Endothelial cell (in vitro differentiated cells): ENCODE data around the gene PTPRN2. TPM values are rescaled to one million over a fixed set of nuclear protein-coding genes. Genes with fewer than 3 reads are reported as not detected.

Source experiments
- DNase-seq: peaks from one replicate; pipeline ENCODE4 v3.0.0; 2021; ENCODE audit warnings: low spot score
- H3K27ac Mint-ChIP-seq: one replicate; pipeline ENCODE4 v1.8.0; 2021; ENCODE audit warnings: mixed read lengths, inconsistent platforms; ENCODE audit not compliant: unreplicated experiment
- H3K27me3 Mint-ChIP-seq: one replicate; pipeline ENCODE4 v1.8.0; 2021; ENCODE audit warnings: mild to moderate bottlenecking, moderate library complexity, mixed read lengths, inconsistent platforms; ENCODE audit not compliant: unreplicated experiment
- H3K36me3 Mint-ChIP-seq: one replicate; pipeline ENCODE4 v1.8.0; 2021; ENCODE audit warnings: mild to moderate bottlenecking, low read depth, mixed read lengths, inconsistent platforms; ENCODE audit not compliant: unreplicated experiment
- H3K4me1 Mint-ChIP-seq: one replicate; pipeline ENCODE4 v1.8.0; 2021; ENCODE audit warnings: mild to moderate bottlenecking, mixed read lengths, inconsistent platforms; ENCODE audit not compliant: unreplicated experiment
- H3K4me3 Mint-ChIP-seq: one replicate; pipeline ENCODE4 v1.8.0; 2021; ENCODE audit warnings: mild to moderate bottlenecking, mixed read lengths, inconsistent platforms; ENCODE audit not compliant: unreplicated experiment
- H3K9me3 Mint-ChIP-seq: one replicate; pipeline ENCODE4 v1.8.0; 2021; ENCODE audit warnings: mixed read lengths, inconsistent platforms; ENCODE audit not compliant: unreplicated experiment
- total RNA-seq: library from RNA; stranded (reverse); fragmentation: NEBNext Ultra II Directional; extraction: Animal tissue kit (Norgen Biotek cat#: 25700); gene quantifications from one replicate; pipeline ENCODE4 v1.2.1, GENCODE V29; 2021; ENCODE audit not compliant: unreplicated experiment
- TF ChIP-seq, protein P1 (sequence below): fragments of 200-600 bp; sonication (generic); IDR thresholded peaks from one replicate; pipeline ENCODE4 v1.5.0; 2021; ENCODE audit warnings: antibody characterized with exemption; ENCODE audit not compliant: unreplicated experiment

The PTPRN2 gene
- total RNA-seq, 1 donor from 2014 or later, result 0.18 TPM

DNA sequence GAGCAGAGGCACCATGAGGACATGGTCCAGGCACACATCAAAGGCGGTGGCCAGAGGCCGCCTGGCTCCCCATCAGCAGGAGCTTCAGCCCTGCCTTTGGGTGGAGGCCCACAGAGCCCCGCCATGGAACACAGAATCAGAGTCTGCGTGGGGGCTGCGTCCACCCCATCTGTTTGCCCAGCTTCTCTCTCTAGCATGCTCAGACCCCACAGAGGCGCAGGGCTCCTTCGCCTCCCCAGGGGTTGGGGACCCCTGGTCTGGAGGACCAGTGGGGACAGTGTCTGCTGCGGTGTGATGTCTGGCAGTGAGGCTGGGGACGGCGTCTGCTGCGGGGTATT, 321.9 kb downstream of the PTPRN2 start:
- H3K9me3 Mint-ChIP-seq, result peaks cover 38% of the 10 kb centered on the region
- peaks cover 20% of the 10 kb centered on the region for H3K27me3 Mint-ChIP-seq
- TF ChIP-seq, protein P1, sequence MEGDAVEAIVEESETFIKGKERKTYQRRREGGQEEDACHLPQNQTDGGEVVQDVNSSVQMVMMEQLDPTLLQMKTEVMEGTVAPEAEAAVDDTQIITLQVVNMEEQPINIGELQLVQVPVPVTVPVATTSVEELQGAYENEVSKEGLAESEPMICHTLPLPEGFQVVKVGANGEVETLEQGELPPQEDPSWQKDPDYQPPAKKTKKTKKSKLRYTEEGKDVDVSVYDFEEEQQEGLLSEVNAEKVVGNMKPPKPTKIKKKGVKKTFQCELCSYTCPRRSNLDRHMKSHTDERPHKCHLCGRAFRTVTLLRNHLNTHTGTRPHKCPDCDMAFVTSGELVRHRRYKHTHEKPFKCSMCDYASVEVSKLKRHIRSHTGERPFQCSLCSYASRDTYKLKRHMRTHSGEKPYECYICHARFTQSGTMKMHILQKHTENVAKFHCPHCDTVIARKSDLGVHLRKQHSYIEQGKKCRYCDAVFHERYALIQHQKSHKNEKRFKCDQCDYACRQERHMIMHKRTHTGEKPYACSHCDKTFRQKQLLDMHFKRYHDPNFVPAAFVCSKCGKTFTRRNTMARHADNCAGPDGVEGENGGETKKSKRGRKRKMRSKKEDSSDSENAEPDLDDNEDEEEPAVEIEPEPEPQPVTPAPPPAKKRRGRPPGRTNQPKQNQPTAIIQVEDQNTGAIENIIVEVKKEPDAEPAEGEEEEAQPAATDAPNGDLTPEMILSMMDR, result no peak
- DNase-seq, result no peak
- H3K36me3 Mint-ChIP-seq, result peaks cover 19% of the 10 kb centered on the region
- H3K27ac Mint-ChIP-seq, result no peak overlapping the region
- H3K4me1 Mint-ChIP-seq, result no peaks in the 10 kb centered on the region
- H3K4me3 Mint-ChIP-seq, result no peak overlapping the region

DNA sequence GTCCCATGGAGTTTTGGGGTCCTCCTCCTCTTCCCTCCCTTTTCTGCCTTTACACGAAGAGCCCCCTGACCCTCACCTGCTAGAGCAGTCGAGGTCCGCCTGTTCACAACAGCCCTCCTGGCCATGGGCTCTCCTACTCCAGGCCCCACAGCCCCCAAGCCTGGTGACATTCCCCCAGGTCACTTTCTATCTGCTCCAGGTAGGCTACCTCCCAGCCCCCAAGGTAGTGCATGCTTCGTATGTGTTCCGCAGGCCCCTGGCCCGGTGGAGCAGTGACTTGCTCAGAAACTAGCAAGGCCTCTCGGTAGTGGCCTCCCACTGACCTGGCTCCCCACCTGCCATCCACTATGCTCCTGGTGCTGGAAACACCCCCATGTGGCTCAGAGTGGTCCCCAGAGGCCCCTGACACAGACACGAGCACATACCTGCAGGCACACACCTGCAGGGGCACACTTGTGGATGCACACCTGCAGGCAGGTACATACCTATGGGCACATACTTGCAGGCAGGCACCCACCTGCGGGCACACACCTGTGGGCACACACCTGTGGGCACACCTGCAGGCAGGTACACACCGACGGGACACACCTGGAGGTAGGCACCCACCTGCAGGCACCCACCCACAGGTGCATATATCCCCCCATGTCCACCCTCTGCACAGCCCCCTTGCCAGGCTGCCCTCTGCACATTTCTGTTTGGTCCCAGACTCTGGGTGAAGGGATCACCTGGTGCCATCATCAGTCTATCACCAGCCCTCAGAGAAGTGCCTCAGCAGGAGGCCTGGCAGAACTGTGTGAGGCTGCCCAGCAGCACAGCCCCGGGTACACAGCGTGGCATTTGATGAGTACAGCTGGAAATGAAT, 322.5 kb downstream of the PTPRN2 start:
- no peaks in the 10 kb centered on the region for H3K4me1 Mint-ChIP-seq
- H3K27me3 Mint-ChIP-seq, result peaks cover 20% of the 10 kb centered on the region
- H3K9me3 Mint-ChIP-seq, result peaks cover 44% of the 10 kb centered on the region
- peaks cover 24% of the 10 kb centered on the region for H3K36me3 Mint-ChIP-seq
- no peak for DNase-seq
- TF ChIP-seq, protein P1, result no peak
- H3K4me3 Mint-ChIP-seq, result no peak overlapping the region
- H3K27ac Mint-ChIP-seq, result no peak overlapping the region

DNA sequence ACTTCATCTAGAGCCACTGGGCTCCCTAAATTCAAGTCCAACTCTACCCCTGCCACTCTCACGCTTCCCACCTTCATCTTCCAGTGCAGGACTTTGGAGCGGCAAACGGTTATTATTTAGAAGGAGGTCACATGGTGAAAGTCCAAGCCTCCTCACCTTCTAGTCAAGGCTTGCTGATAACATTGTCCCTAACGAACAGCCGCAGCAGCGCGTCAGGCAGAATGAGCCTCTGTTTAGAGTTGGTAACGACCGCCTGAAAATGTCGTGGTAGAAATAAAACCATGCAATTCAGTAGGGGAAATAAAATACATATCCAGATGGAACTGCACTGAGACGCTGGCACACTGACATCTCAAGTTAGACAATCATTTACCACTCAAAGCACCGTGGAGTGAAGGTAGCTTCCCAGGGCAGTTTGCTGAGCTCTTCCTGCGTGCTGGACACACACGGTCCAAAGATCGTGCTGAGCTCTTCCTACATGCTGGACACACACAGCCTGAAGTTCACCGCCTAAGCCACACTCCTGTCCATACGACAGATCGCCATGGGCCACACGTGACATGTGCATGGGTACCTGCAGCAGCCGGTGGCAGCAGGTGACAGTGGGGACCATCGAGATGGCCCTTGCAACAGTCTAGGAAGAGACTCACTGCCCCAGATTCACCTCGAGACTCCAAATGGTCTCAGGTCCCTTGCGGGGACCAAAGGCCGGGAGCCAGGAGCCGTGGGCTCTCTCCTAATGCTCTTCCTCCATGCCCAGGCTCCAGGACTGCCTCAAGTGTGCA, 323.5 kb downstream of the PTPRN2 start:
- Mint-ChIP-seq H3K4me1 (no peaks in the 10 kb centered on the region), H3K36me3 (peaks cover 21% of the 10 kb centered on the region), H3K4me3 (no peak overlapping the region), H3K27me3 (peaks cover 19% of the 10 kb centered on the region), H3K27ac (no peak overlapping the region), H3K9me3 (peaks cover 37% of the 10 kb centered on the region)
- TF ChIP-seq, protein P1, result no peak
- no peak for DNase-seq

DNA sequence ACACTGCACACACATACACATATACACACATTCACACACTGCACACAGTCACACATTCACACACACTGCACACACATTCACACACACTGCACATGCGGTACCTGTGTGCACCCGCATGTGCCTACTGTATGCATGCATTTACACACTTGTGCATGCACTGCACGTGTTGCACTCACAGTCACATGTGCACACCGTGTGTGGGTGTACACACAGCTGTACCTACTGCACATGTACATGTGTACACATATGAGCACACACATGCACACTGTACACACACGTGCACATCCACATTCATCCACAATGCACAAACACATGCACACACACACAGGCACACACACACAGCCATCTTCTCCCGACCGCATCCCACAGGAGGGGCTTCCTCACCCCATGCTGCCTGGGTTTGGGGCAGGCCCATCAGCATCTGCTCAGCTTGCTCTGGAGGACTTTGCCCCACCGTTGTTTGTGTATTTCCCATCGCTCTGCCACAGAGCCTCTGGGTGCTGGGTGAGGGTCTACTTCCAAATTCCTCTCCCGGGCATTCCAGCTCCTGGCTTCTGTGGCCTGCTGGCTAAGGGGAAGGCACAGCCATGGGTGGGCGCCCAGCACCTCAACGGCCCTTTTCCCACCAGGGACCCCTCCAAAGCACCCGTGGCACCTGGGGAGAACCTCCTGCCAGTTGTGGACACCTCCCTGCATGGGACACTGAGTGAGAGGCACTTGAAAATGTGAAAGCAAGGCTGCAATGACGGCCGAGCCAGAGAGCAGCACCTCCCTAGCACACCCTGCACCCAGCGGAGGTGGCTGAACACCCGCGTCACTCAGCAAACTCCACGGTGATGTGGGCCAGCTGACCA, 324.3 kb downstream of the PTPRN2 start:
- Mint-ChIP-seq H3K36me3 (peaks cover 28% of the 10 kb centered on the region), H3K27ac (no peak overlapping the region), H3K9me3 (peaks cover 45% of the 10 kb centered on the region), H3K27me3 (peaks cover 23% of the 10 kb centered on the region), H3K4me3 (no peak overlapping the region), H3K4me1 (no peaks in the 10 kb centered on the region)
- no peak for DNase-seq
- TF ChIP-seq, protein P1, result no peak
